NCI-H82 (cell line): ENCODE data around the gene TMEM203.

Experiments used
- DNase-seq: peaks from one replicate; lab custom pipeline; 2025; lab: John Stamatoyannopoulos, UW

Gene TMEM203

DNA sequence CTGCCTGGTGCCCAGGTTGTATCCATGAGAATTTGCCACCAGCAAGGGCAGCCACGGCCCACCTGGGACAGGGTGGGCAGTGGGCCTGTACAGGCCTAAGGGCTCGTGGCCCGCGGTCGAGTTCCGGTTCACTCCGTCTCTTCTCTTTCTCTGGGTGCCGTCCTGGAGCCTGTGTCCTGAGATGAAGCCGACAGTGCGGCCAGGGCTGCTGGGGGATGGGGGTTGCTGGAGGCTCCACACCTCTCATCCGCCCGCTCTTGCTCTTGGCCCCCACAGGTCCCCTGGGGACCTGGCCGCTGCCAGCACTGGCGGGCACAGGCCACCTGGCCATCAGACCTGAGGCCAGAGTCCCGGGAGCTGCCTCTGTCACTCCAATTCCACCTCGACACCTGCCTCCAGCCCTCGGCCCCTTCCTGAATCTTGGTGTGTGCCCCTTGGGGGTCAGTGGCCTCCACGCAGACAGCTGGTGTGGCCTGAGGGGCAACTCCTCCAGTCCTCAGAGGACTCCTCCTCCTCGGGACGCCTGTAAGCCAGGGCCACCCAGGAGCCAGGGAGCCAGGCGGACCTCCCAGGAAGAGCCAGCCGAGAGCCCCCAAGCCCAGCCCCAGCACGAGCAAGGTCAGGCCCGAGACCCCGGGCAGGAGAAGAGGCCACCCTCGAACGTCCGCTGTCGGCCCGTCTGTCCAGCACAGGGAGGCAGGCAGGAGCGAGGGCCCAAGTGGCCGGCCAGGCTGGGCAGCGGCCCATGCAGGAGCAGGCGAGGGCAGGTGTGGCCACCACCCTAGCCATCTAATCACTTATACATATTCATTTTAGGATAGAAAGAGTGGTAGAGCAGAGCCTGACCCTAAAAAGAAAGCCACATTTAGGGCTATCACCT is 40.8 kb downstream of the TMEM203 start:
- no peak for DNase-seq

DNA sequence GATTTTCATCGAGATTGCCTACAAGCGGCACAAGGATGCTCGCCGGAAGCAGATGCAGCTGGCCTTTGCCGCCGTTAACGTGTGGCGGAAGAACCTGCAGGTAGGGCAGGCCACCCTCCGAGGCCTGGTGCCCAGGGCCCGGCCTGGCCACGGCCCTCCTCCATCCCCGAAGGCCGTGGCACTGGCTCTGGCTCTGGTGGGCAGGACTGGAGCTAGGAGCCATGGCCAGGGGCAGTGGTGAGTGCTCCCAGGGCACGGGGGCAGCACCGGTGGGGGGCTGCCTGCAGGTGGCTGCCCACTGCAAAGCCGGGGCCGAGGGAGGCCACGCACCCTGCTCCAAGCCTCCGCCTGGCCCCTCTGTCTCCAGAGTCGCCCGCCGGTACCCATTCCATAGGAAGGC is 41.6 kb downstream of the TMEM203 start:
- DNase-seq: no peak

DNA sequence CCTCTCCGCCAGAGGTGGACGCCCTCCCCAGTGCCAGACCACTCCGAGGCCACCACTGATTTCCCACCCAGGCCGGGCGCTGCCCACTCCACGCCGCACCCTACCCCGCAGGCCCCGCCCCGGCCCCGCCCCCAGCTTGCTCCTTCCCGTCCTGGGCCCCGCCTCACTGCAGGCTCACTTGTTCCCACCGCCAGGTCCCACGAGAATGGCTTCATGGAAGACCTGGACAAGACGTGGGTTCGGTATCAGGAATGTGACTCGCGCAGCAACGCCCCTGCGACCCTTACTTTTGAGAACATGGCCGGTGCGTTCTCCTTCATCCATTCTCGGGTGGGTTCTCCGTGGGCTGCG is 42.1 kb downstream of the TMEM203 start:
- DNase-seq: peak; percentile 46

DNA sequence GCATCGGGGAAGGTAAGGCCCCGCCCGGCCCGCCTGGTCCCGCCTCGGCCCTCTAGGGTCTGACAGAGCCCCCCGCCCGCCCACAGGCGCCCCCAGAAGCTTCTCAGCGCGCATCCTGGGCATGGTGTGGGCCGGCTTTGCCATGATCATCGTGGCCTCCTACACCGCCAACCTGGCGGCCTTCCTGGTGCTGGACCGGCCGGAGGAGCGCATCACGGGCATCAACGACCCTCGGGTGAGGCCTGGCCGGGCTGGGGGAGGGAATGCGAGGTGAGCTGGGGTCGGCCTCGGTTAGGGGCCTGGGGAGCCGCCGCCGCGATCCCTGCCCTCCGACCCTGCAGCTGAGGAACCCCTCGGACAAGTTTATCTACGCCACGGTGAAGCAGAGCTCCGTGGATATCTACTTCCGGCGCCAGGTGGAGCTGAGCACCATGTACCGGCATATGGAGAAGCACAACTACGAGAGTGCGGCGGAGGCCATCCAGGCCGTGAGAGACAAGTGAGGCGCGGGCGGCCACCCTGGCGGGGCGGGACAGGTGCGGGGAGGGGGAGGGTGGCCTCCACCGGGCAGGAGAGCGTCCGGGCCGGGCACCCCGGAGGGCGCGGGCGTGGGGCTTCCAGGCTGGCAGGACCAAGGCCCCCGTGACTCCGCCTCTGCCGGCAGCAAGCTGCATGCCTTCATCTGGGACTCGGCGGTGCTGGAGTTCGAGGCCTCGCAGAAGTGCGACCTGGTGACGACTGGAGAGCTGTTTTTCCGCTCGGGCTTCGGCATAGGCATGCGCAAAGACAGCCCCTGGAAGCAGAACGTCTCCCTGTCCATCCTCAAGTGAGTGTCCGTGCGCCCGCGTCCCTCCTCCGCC is 42.7 kb downstream of the TMEM203 start:
- peak; percentile 52 for DNase-seq

DNA sequence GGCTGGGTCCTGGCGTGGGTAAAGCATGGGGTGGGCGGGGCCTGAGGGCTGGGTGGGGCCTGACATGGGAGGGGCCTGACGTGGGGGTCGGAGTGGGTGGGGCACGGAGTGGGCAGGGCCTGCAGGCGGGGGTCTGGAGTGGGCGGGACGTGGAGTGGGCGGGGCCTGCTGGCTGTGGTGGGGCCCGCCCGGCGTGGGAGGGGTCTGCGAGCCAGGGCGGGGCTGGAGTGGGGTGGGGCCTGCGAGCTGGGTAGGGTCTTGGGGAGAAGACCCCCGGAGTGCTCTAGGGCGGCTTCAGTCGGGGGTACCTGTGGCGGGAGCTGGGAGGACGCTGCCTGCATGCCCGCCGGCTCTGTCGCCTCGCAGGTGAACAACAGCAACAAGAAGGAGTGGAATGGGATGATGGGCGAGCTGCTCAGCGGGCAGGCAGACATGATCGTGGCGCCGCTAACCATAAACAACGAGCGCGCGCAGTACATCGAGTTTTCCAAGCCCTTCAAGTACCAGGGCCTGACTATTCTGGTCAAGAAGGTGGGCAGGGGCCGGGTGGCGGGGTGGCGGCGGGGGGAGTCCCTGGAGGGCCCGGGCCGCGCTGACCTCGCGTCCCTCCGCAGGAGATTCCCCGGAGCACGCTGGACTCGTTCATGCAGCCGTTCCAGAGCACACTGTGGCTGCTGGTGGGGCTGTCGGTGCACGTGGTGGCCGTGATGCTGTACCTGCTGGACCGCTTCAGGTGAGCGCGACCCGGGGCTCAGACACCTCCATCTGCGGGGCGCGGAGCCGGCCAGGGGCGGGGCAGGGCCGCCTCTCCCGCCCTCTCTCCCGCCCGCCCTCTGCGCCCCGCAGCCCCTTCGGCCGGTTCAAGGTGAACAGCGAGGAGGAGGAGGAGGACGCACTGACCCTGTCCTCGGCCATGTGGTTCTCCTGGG is 43.6 kb downstream of the TMEM203 start:
- peak; percentile 71 for DNase-seq

DNA sequence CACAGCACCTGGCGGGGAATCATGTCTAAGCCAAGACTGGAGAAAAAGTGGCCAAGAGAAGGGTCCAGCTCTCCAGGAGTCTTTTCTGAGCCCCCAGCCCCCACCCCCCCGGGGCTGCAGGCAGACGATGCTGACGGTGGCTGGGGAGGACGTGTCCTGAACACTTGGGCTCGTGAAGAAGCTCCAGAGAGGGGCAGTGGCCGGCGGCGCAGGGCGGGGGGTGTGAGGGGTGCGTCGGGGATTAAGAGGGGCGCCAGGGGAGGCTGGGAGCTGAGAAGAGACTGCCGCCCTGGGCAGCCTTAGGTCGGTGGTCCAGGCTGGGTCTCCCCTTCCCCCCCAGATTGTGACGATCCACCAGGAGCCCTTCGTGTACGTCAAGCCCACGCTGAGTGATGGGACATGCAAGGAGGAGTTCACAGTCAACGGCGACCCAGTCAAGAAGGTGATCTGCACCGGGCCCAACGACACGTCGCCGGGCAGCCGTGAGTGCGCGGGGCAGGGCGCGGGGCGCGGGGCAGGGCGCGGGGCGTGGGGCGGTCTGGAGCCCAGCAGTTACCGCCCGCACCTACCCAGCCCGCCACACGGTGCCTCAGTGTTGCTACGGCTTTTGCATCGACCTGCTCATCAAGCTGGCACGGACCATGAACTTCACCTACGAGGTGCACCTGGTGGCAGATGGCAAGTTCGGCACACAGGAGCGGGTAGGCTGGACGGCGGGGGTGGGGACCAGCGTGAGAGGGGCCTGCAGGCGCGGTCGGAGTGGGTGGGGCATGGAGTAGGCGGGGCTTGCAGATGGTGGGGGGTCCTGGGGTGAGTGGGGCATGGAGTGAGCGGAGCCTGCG is 44.5 kb downstream of the TMEM203 start:
- DNase-seq: no peak

DNA sequence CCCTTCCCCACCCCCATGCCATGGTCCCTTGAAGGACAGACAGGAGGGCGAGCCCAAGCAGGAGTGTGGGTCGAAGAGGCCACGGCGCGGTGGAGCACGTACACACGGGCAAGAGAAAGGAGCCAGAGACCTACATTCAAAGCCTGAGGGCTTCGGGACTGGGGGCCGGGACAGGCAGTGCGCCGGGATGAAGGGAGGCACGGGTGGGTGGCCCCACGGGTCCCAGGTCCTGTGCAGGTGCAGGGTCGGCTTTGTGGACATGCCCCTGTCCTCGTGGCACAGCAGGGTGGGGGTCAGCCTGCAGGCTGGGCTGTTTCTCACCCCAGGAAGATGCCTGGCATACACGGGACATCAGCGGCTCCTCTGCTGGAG is 45.4 kb downstream of the TMEM203 start:
- no peak for DNase-seq

DNA sequence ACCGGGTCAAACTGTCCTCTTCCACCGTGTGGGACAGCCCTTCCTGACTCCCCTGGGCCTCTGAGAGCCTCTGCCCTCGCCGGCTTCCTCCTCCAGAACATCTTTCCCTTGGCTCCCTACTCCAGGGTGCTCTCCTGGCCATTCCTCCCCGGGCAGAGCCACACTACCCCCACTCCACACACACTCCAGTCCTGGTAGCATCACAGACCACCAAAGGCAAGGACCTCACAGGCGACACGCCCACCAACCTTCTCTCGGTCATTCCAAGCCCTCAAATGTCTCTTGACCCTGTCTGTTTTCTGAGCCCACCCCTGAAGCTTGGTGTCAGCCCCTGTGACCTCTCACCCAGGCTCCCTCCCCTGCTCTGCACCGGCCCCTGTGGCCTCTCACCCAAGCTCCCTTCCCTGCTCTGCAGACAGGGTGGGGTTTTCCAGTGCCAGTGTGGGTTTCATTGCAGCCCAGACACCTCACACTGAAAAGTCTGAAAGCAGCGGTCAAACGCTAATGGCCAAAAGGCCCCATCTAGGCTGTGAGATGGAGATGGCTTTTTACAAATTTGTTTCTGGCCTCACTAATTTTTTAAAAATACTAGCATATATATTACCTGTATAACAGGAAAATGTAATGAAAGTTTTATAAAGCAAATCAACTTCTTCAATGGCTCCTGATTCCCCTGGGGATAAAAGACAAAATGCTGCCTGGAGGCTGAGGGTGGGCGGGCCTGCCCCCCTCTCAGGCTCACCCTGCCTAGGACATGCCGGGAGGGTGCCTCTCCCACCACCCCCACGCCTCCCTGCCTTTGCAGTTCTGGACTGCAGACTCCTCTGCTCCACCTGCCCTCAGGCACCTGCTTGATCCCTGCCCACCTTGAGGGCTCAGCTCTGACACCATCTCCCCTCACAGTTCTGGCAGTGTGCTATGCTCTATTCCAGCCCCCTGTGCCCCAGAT is 46.1 kb downstream of the TMEM203 start:
- DNase-seq: no peak

DNA sequence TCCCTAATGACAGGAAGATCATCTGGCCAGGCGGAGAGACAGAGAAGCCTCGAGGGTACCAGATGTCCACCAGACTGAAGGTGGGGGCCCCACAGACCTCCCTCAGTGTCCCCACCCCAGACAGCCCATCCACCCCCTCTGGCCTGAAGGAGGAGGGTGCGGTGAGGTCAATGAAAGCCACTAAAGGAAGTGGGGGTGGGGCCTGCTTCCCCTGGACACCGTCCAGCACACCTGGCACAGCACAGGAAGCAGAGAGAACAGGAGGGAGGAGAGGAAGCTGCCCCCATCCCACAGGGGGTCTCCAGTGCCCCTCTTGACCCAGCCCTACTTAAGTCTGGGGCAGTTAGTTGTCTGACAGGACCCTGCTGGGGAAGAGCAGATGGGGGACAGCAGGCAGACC is 46.8 kb downstream of the TMEM203 start:
- no peak for DNase-seq

DNA sequence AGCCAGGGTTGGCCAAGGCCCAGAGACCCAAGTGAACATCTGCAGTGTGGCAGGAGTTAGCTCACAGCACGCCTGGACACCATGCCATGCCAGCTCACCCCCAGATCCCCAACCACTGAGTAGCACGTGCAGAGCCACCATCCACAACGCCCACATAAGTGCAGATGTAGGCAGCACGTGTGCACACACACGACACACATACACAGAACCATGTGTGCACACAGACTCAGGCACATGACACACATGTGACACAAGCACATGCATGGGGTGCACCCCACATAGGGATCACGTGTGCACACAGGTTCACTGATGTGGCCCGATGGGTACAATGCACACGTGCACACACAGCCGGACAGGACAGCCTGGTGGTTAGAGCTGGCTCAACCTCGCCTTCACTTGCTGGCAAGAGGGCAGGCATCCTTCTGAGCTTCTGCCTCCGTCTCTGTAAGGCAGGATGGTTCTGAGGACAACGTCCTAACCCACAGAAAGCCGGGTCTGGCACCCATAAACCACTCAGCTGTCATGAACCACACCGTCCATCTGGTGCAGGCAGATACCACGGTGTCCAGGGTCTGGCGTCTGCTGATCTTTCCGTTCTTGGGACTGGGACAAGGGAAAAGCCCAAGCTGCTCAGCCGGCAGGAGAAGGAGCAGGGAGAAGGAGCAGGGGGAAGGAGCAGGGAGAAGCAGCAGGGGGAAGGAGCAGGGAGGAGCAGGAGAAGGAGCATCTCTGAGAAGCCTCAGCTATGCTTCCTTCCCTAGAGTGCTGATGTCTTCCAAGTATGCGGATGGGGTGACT is 47.6 kb downstream of the TMEM203 start:
- DNase-seq: peak; percentile 48

DNA sequence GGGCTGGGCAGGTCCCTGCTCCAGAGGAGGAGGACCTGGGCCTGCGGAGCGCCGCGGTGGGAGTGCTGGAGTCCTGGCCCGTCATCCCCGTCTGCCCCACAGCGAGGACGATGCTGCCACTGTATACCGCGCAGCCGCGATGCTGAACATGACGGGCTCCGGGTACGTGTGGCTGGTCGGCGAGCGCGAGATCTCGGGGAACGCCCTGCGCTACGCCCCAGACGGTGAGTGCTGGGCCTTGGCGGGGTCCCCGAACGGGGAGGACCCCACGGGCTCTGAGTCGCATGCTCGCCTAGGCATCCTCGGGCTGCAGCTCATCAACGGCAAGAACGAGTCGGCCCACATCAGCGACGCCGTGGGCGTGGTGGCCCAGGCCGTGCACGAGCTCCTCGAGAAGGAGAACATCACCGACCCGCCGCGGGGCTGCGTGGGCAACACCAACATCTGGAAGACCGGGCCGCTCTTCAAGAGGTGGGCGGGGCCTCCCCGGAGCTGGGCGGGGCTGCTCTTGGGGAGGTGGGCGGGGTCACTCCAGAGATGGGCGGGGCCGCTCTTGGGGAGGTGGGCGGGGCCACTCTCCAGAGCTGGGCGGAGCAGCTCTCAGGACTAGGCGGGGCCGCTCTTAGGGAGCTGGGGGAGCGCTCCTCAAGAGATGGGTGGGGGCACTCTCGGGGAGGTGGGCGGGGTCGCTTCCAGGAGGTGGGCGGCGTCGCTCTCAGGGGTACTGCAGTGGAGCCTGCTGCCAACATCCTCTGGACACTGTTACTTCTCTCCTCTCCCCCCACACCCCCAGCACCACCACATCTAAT is 48.7 kb downstream of the TMEM203 start:
- peak; percentile 78 for DNase-seq
